GM19351 (cell line): ENCODE measurements around the gene PLGLB1.
"Not testable (repeated sequence)": the region's sequence is repeated elsewhere in the genome, so short reads cannot be mapped to it uniquely, and the experiment has no call there.

Experiments used
- ATAC-seq: cut with Tn5 transposase; IDR thresholded peaks from one replicate; pipeline ENCODE4 v1.9.1; 2021; ENCODE audit warnings: mild to moderate bottlenecking, moderate library complexity; ENCODE audit not compliant: unreplicated experiment

The PLGLB1 gene

GRCh38 chr2:87021744-87022143 is at the start of gene PLGLB1:
TSS of gene PLGLB1 (minus strand) at chr2:87021844. CDS start at chr2:87021783, 61 bp downstream.
- not testable (repeated sequence) for ATAC-seq

- ATAC-seq: not testable (repeated sequence)
Measured at GRCh38 chr2:87064305-87064704, 42.7 kb upstream of the PLGLB1 start.

- ATAC-seq: not testable (repeated sequence)
Measured at GRCh38 chr2:87063431-87063830, 41.8 kb upstream of the PLGLB1 start.

GRCh38 chr2:87061519-87061918 is 39.9 kb upstream of the PLGLB1 start:
- ATAC-seq: not testable (repeated sequence)

GRCh38 chr2:87057606-87058005 is 36.0 kb upstream of the PLGLB1 start:
- not testable (repeated sequence) for ATAC-seq

GRCh38 chr2:87056843-87057242 is 35.2 kb upstream of the PLGLB1 start:
- not testable (repeated sequence) for ATAC-seq

- not testable (repeated sequence) for ATAC-seq
Measured at GRCh38 chr2:87056435-87056834, 34.8 kb upstream of the PLGLB1 start.

GRCh38 chr2:87054375-87054774 is 32.7 kb upstream of the PLGLB1 start:
- ATAC-seq: not testable (repeated sequence)

- ATAC-seq: not testable (repeated sequence)
Measured at GRCh38 chr2:87041321-87041978, 19.8 kb upstream of the PLGLB1 start.

GRCh38 chr2:87028607-87029006 is 7.0 kb upstream of the PLGLB1 start:
- not testable (repeated sequence) for ATAC-seq

- not testable (repeated sequence) for ATAC-seq
Measured at GRCh38 chr2:87026816-87027215, 5.2 kb upstream of the PLGLB1 start.

GRCh38 chr2:87025927-87026326 is 4.3 kb upstream of the PLGLB1 start:
- ATAC-seq: not testable (repeated sequence)

GRCh38 chr2:87023988-87024615 is 2.5 kb upstream of the PLGLB1 start:
- not testable (repeated sequence) for ATAC-seq

- ATAC-seq: not testable (repeated sequence)
Measured at GRCh38 chr2:87021043-87021442, 601 bp downstream of the PLGLB1 start.

GRCh38 chr2:87019053-87019452 is 2.6 kb downstream of the PLGLB1 start:
- ATAC-seq: not testable (repeated sequence)

GRCh38 chr2:87014489-87015169 is 7.0 kb downstream of the PLGLB1 start:
- ATAC-seq: not testable (repeated sequence)

GRCh38 chr2:87004398-87004797 is 17.2 kb downstream of the PLGLB1 start:
- ATAC-seq: not testable (repeated sequence)
